Endothelial cell of umbilical vein (primary cell): ENCODE results near the gene MRPS27. TPM values are rescaled to one million over a fixed set of nuclear protein-coding genes. Genes with fewer than 3 reads are reported as not detected.
A peak's percentile ranks its signal among the peaks of the same experiment; 100 is the strongest.

Experiments
- BruUV-seq: library from RNA; stranded (reverse); fragments of 400-500 nt; replicated peaks from 2 replicates; lab custom pipeline; 2021; lab: Mats Ljungman, UMichigan
- CTCF ChIA-PET: fragments of 300-600, 350-600 bp; sonication (Branson Sonifier 250); formaldehyde crosslinking; loops from one replicate; lab custom pipeline; 2021; ENCODE audit warnings: antibody characterized with exemption, inconsistent platforms; lab: Charles Lee
- POLR2A ChIA-PET: fragments of 300-600, 350-600 bp; sonication (Branson Sonifier 250); formaldehyde crosslinking; loops from one replicate; lab custom pipeline; 2021; ENCODE audit warnings: antibody characterized with exemption, inconsistent platforms; lab: Charles Lee
- DNase-seq: peaks from one replicate; pipeline ENCODE4 v3.0.0-alpha.2; 2011; ENCODE audit warnings: low read depth, low spot score
- FAIRE-seq: peaks from 2 replicates; lab custom pipeline; 2011; peaks lifted over from hg19 to GRCh38; lab: Jason Lieb, UNC
- H2AFZ ChIP-seq: 2 replicates; pipeline ENCODE4 v1.6.0; 2012; ENCODE audit warnings: low read depth, low read length, control low read depth, inconsistent platforms
- H3K27ac ChIP-seq: 2 replicates; pipeline ENCODE4 v1.5.1; 2011; ENCODE audit warnings: low read depth, mild to moderate bottlenecking, control low read depth, low read length, moderate library complexity; ENCODE audit not compliant: insufficient read depth
- H3K27me3 ChIP-seq, 2 experiments: 2 replicates each; pipeline versions ENCODE4 v1.6.0 to v1.6.1; 2011; ENCODE audit warnings: low read length in 2 of 2, mixed read lengths in 1 of 2; ENCODE audit not compliant: control insufficient read depth in 2 of 2, insufficient read depth in 2 of 2
- H3K36me3 ChIP-seq, 2 experiments: 2 replicates in 1 of 2; 3 replicates in 1 of 2; pipeline ENCODE4 v1.5.1; 2011; ENCODE audit warnings: low read length in 2 of 2, mild to moderate bottlenecking in 1 of 2, moderate library complexity in 1 of 2; ENCODE audit not compliant: control insufficient read depth in 2 of 2, insufficient read depth in 2 of 2; ENCODE audit errors: extremely low read depth in 1 of 2
- H3K4me1 ChIP-seq: 3 replicates; pipeline ENCODE4 v1.5.1; 2011; ENCODE audit warnings: mild to moderate bottlenecking, low read length; ENCODE audit not compliant: control insufficient read depth, insufficient read depth; ENCODE audit errors: extremely low read depth
- H3K4me2 ChIP-seq: 2 replicates; pipeline ENCODE4 v1.6.1; 2011; ENCODE audit warnings: low read length, control low read depth, mixed read lengths; ENCODE audit not compliant: insufficient read depth
- H3K4me3 ChIP-seq, 3 experiments: fragments of 200-600 bp in 1 of 3; sonication (generic), shearing (Covaris generic) in 1 of 3; replicated peaks in 1 of 3; 2 replicates each; pipeline ENCODE4 v1.5.1; 2011 to 2016; ENCODE audit warnings: control low read depth in 3 of 3, low read length in 3 of 3, mild to moderate bottlenecking in 2 of 3, inconsistent platforms in 1 of 3, low read depth in 1 of 3, moderate library complexity in 1 of 3; ENCODE audit not compliant: insufficient read depth in 1 of 3
- H3K79me2 ChIP-seq: 2 replicates; pipeline ENCODE4 v1.6.0; 2012; ENCODE audit warnings: low read length, inconsistent platforms; ENCODE audit not compliant: control insufficient read depth, insufficient read depth
- H3K9ac ChIP-seq: replicated peaks from 2 replicates; pipeline ENCODE3; 2011; ENCODE audit warnings: low read length, control low read depth; ENCODE audit not compliant: insufficient read depth; ENCODE audit errors: extremely low read depth
- H3K9me1 ChIP-seq: replicated peaks from 3 replicates; pipeline ENCODE4 v1.6.0; 2011; ENCODE audit warnings: mild to moderate bottlenecking, low read length; ENCODE audit not compliant: control insufficient read depth, insufficient read depth; ENCODE audit errors: extremely low read depth
- H3K9me3 ChIP-seq: replicated peaks from 2 replicates; pipeline ENCODE4 v1.5.1; 2012; ENCODE audit warnings: low read length, inconsistent platforms; ENCODE audit not compliant: control insufficient read depth, insufficient read depth
- H4K20me1 ChIP-seq: replicated peaks from 2 replicates; pipeline ENCODE3; 2011; ENCODE audit warnings: mild to moderate bottlenecking, low read length; ENCODE audit not compliant: control insufficient read depth, insufficient read depth; ENCODE audit errors: extremely low read depth
- CTCF ChIP-seq, 2 donors: IDR thresholded peaks; 1 replicate in 1 of 2; 2 replicates in 1 of 2; pipeline ENCODE4 v1.5.1; 2011; ENCODE audit warnings: low read length in 2 of 2, mild to moderate bottlenecking in 2 of 2, moderate library complexity in 2 of 2, control low read depth in 1 of 2, inconsistent platforms in 1 of 2, low read depth in 1 of 2; ENCODE audit not compliant: insufficient read depth in 1 of 2; ENCODE audit errors: extremely low read depth in 1 of 2
- EZH2 ChIP-seq: IDR thresholded peaks from 2 replicates; pipeline ENCODE4 v1.6.1; 2012; ENCODE audit warnings: borderline replicate concordance, low read depth, mild to moderate bottlenecking, moderate library complexity, low read length, inconsistent platforms; ENCODE audit not compliant: severe bottlenecking
- FOS ChIP-seq: IDR thresholded peaks from 2 replicates; pipeline ENCODE4 v1.6.1; 2011; ENCODE audit warnings: mild to moderate bottlenecking, low read length, moderate library complexity, borderline replicate concordance; ENCODE audit not compliant: insufficient read depth
- GATA2 ChIP-seq: IDR thresholded peaks from 2 replicates; pipeline ENCODE4 v1.7.0; 2011; ENCODE audit warnings: low read depth, mild to moderate bottlenecking, moderate library complexity, mixed read lengths, low read length; ENCODE audit not compliant: insufficient read length, insufficient read depth
- JUN ChIP-seq: IDR thresholded peaks from 2 replicates; pipeline ENCODE4 v1.6.1; 2011; ENCODE audit warnings: borderline replicate concordance, low read depth; ENCODE audit not compliant: insufficient read length, insufficient read depth
- MAX ChIP-seq: IDR thresholded peaks from 2 replicates; pipeline ENCODE4 v1.6.1; 2011; ENCODE audit not compliant: insufficient read depth, insufficient read length
- MYC ChIP-seq: IDR thresholded peaks from one replicate; pipeline ENCODE4 v1.6.1; 2011; ENCODE audit warnings: mild to moderate bottlenecking, low read depth, low read length
- POLR2A ChIP-seq: IDR thresholded peaks from 2 replicates; pipeline ENCODE4 v1.6.1; 2012; ENCODE audit warnings: low read depth, mild to moderate bottlenecking, control low read depth, low read length
- POLR2AphosphoS5 ChIP-seq: IDR thresholded peaks from 2 replicates; pipeline ENCODE4 v1.6.1; 2012; ENCODE audit warnings: low read depth, mild to moderate bottlenecking, control low read depth, low read length, moderate library complexity; ENCODE audit not compliant: insufficient read depth
- dilution Hi-C: fragments of 300-500 bp; cut with MboI; formaldehyde crosslinking; loops from one replicate; pipeline ENCODE4 v1.15.0; 2019; ENCODE audit warnings: low sequenced_read_pairs; ENCODE audit not compliant: extremely low pct_ligation_motif_present
- intact Hi-C: fragments of 100-400 bp; cut with micrococcal nuclease; formaldehyde crosslinking; loops from one replicate; pipeline ENCODE4 v1.10.0; 2022
- polyA plus RNA-seq, 4 experiments: library from polyadenylated mRNA; depleted of rRNA in 3 of 4; stranded (reverse) in 3 of 4; unstranded in 1 of 4; fragments of >200 nt; gene quantifications; 2 replicates each; pipeline versions ENCODE4 v1.2.1 to v1.2.3, GENCODE V29; 2011 to 2012; ENCODE audit warnings: missing spikeins in 1 of 4
- total RNA-seq: library from RNA; stranded (reverse); gene quantifications from 2 replicates; pipeline ENCODE4 v1.2.3, GENCODE V29; 2021

MRPS27 gene
- total and polyA plus RNA-seq, 2 donors (not counting 3 experiments of a cell fraction or from before 2014, with no cell fraction given) = 56.0 to 67.1 TPM

GRCh38 chr5:72353046-72353445 lies 33.0 kb upstream of the MRPS27 start:
- H3K36me3 ChIP-seq = no peaks in the 10 kb centered on the region
- TF ChIP-seq MAX (no peak), GATA2 (no peak), MYC (no peak), POLR2A (no peak), CTCF (IDR thresholded peaks at IDR 0.05; ENCODE audit: extremely low read depth in 1 of 2, insufficient read depth in 1 of 2, low read depth in 1 of 2, low read length in 2 of 2) (no peak), POLR2AphosphoS5 (no peak), JUN (no peak), FOS (no peak), EZH2 (no peak)
- no peaks in the 10 kb centered on the region for H3K9me1 ChIP-seq
- no peak overlapping the region for H2AFZ ChIP-seq
- no peak overlapping the region for H3K4me2 ChIP-seq
- ChIA-PET POLR2A (no interaction called here), CTCF (interaction anchor here (1.5 kb wide), 1 partner anchor 466 kb away, joined by 3 read pairs; no protein-coding TSS in a partner anchor)
- FAIRE-seq = peak; percentile 18
- intact Hi-C loops (no loop called here), dilution Hi-C loops (no loop called here)
- no peak overlapping the region for H3K27ac ChIP-seq
- DNase-seq = no peak
- H3K4me1 ChIP-seq = peaks cover 7% of the 10 kb centered on the region
- no peaks in the 10 kb centered on the region for H3K27me3 ChIP-seq
- no peak overlapping the region for H3K4me3 ChIP-seq
- no peaks in the 10 kb centered on the region for H3K79me2 ChIP-seq
- H4K20me1 ChIP-seq = no peaks in the 10 kb centered on the region
- BruUV-seq = no TSS peak
- H3K9ac ChIP-seq = no peak overlapping the region
- no peaks in the 10 kb centered on the region for H3K9me3 ChIP-seq
